Stomach smooth muscle (tissue), 2 donors: ENCODE results near the gene TRIB2.
A peak's percentile ranks its signal among the peaks of the same experiment; 100 is the strongest.

Source experiments
- H3K27ac ChIP-seq: one replicate; pipeline ENCODE4 v1.7.0; 2013; ENCODE audit warnings: mild to moderate bottlenecking, low read length, inconsistent platforms
- H3K27me3 ChIP-seq, 2 donors: one replicate each; pipeline ENCODE4 v1.7.0; 2013; ENCODE audit warnings: low read length in 2 of 2; ENCODE audit not compliant: insufficient read depth in 2 of 2, control insufficient read depth in 1 of 2
- H3K36me3 ChIP-seq, 2 donors: one replicate each; pipeline ENCODE4 v1.7.0; 2013; ENCODE audit warnings: low read length in 2 of 2; ENCODE audit not compliant: control insufficient read depth in 2 of 2, insufficient read depth in 2 of 2
- H3K4me1 ChIP-seq: one replicate; pipeline ENCODE4 v1.7.0; 2013; ENCODE audit warnings: low read length; ENCODE audit not compliant: control insufficient read depth, insufficient read depth
- H3K4me3 ChIP-seq, 2 donors: one replicate each; pipeline ENCODE4 v1.7.0; 2013; ENCODE audit warnings: low read length in 2 of 2
- H3K9ac ChIP-seq, 2 donors: one replicate each; pipeline ENCODE4 v1.7.0; 2013; ENCODE audit warnings: low read length in 2 of 2, mild to moderate bottlenecking in 1 of 2
- H3K9me3 ChIP-seq, 2 donors: one replicate each; pipeline ENCODE4 v1.7.0; 2013; ENCODE audit warnings: low read length in 2 of 2; ENCODE audit not compliant: control insufficient read depth in 2 of 2
- donor health status: healthy.
- donor health status: Pancreatic carcinoma.

Gene TRIB2

DNA sequence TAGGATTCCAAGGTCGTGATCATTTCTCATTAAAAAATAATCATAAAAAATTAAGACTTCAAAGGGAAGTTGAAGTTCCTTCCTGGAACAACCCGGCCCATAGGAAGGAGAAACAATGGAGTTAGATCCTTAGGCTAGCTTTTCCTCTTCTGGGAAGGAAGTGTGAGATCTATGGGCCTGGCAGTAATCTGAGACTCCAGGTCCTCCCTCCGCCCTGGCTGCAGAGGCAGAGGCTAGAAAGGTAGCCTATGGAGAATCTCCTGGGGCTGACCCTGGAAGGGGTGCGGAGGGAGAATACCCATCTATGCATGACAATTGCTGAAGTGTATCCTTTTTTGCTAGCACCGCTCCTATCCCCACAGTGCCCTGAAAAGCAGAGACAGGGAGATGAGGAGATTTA, 37.9 kb downstream of the TRIB2 start:
- Histone ChIP-seq H3K4me3 (no peak overlapping the region), H3K27ac (no peak overlapping the region), H3K36me3 (no peaks in the 10 kb centered on the region), H3K9ac (no peak overlapping the region), H3K27me3 (no peaks in the 10 kb centered on the region), H3K4me1 (peaks cover 3% of the 10 kb centered on the region), H3K9me3 (no peaks in the 10 kb centered on the region)

DNA sequence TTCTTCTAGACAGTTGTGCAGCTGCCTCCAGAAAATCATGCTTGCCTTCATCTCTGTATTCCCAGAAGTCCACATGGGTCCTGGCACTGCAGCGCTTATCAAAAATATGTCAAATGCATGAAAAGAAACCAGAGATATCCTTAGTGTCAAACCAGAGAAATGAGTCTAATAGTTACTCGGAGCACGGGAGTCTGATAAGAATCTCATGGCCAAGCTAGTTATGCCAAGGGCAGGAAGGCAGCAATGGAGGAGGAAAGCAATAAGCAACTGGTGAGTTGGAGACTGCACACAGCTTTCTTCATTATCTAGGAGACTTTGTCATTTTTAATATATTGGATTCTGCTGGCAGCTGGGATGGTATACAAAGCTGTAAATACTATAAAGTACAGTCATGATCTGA, 38.6 kb downstream of the TRIB2 start:
- Histone ChIP-seq H3K27me3 (no peaks in the 10 kb centered on the region), H3K4me3 (no peak overlapping the region), H3K27ac (no peak overlapping the region), H3K9me3 (no peaks in the 10 kb centered on the region), H3K36me3 (no peaks in the 10 kb centered on the region), H3K9ac (no peak overlapping the region), H3K4me1 (peaks cover 3% of the 10 kb centered on the region)

DNA sequence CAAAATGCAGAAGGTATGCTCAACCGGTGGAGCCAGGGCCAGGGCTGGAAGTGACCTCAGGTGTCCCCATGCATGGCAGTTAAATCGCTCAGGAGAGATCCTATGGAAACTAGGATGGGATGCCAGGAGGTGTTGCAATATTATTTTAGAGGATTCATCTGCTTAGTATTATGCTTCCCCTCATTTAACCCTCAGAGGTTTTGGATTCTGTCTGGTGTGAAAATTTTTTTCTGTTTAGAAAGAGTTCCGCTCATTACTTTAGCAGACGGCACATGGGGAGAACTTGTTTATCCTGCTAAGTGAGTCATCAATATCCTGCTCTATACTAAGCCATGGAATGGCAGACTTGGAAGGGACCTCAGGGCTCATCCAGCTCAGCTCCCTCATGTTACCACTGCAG, 42.5 kb downstream of the TRIB2 start:
- H3K27ac ChIP-seq, result peak overlapping the region; percentile 41
- H3K9ac ChIP-seq, result no peak overlapping the region
- H3K36me3 ChIP-seq, result no peaks in the 10 kb centered on the region
- no peak overlapping the region for H3K4me3 ChIP-seq
- H3K27me3 ChIP-seq, result no peaks in the 10 kb centered on the region
- no peaks in the 10 kb centered on the region for H3K9me3 ChIP-seq
- peaks cover 9% of the 10 kb centered on the region for H3K4me1 ChIP-seq

DNA sequence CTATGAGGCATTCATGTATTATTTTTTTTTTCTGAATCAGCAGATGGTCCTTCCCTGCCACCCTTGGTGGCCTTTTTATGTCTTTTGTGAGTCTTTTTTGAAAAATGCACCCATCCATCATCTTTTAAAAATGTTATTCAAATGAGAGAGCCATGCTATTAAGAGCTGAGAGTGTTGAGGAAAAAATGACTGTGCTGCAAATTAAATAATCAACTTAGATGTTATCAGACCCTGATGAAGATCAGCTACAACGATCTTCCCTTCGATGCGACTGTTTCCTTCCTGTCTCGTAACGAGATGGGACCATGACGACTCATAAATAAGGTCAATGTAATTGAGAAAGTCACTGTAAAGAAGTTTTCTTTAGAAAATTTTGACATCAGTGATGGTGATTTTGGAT, 44.4 kb downstream of the TRIB2 start:
- Histone ChIP-seq H3K27me3 (no peaks in the 10 kb centered on the region), H3K4me3 (no peak overlapping the region), H3K27ac (no peak overlapping the region), H3K9ac (no peak overlapping the region), H3K36me3 (no peaks in the 10 kb centered on the region), H3K9me3 (peaks cover 0 to 3% of the 10 kb centered on the region in 2 donors), H3K4me1 (peaks cover 9% of the 10 kb centered on the region)

DNA sequence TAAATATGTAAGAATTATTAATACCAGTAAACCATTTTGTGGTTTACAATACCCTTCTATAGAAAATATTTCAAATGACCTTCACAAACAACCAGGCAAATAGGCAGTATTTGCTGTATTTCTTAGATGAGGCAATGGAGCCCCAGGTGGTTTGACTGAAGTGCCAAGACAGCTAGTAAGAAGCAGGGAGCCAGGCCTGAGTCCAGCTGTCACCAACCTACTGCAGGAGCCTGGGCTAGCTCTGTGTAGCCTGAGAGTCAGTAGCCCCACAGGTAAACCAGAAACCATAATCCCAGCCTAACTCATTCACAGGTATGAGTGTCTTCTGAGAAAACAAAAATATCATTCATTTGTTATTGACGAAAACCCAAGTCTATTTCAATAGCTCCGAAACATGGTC, 45.6 kb downstream of the TRIB2 start:
- no peak overlapping the region for H3K9ac ChIP-seq
- peaks cover 0 to 3% of the 10 kb centered on the region in 2 donors for H3K9me3 ChIP-seq
- H3K4me1 ChIP-seq, result peaks cover 9% of the 10 kb centered on the region
- no peak overlapping the region for H3K27ac ChIP-seq
- no peaks in the 10 kb centered on the region for H3K36me3 ChIP-seq
- no peak overlapping the region for H3K4me3 ChIP-seq
- H3K27me3 ChIP-seq, result no peaks in the 10 kb centered on the region

DNA sequence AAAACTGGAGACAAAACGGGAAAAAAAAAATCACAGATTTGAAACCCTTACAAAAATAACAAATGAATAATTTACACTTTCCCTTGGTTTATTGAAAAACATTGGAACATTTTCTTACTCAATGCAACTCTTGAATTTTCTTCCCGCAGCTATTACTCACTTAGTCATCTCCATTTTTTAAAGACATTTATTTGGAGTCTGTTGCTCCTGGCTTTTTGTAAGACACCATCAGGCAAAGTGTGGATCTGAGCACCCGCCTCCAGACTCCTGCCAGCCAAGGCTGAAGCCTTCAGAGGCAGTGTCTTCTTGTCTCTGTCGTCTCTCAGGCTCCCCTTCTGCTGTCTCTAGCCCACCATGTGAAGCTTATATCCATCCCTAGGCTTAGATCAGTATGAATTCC, 46.2 kb downstream of the TRIB2 start:
- no peak overlapping the region for H3K9ac ChIP-seq
- peaks cover 0 to 3% of the 10 kb centered on the region in 2 donors for H3K9me3 ChIP-seq
- H3K27ac ChIP-seq, result no peak overlapping the region
- peaks cover 9% of the 10 kb centered on the region for H3K4me1 ChIP-seq
- no peak overlapping the region for H3K4me3 ChIP-seq
- no peaks in the 10 kb centered on the region for H3K36me3 ChIP-seq
- no peaks in the 10 kb centered on the region for H3K27me3 ChIP-seq

DNA sequence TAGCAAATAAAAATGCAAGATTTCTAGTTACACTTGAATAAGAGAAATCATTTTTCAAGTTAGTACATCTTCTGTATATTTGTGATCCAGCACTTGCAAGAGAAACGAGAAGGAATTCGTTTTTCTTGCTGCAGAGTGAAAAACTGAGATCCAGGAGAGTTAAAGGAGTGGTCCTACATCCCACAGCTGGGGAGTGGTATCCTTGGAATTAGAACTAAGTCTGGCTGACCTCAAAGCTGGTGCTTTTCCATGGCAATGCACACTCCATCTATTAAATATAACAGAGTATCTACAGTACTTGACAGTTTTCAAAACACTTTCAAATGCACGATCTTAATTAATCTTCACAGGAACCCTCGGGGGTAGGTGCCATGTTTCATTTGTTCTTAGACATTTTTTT, 46.8 kb downstream of the TRIB2 start:
- Histone ChIP-seq H3K4me3 (no peak overlapping the region), H3K9ac (no peak overlapping the region), H3K27ac (no peak overlapping the region), H3K9me3 (peaks cover 0 to 3% of the 10 kb centered on the region in 2 donors), H3K36me3 (no peaks in the 10 kb centered on the region), H3K27me3 (no peaks in the 10 kb centered on the region), H3K4me1 (peaks cover 9% of the 10 kb centered on the region)

DNA sequence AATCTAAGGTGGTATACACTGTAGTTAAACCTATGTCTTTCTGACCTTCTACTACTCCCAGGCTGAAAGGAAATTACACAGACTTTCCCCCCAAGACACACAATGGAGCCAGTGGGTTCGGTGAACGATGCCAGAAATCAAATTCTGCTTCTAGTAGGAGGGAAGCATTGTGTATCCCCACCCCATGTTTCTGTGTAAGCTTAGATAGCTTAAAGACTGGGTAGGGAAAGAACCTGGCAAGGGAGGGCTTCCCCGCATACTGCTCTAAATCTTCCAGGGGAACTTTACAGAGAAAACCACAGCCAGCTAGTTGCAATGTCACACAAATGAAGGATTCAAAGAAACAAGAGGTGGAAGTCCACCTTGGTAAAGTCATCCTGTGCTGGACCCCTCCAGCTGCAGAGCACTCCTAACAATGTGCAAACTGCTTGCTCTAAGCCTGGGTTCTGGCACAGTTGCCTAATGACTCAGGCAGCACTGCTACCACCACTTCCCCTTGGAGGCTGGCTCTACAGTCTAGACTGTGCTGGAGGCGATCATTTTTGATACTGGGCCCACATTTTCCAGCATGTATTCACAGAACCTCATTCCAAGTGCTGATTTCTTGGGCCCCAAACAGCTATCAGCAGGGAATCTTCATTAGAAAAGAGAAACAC, 47.5 kb downstream of the TRIB2 start:
- H3K36me3 ChIP-seq, result no peaks in the 10 kb centered on the region
- H3K27me3 ChIP-seq, result no peaks in the 10 kb centered on the region

DNA sequence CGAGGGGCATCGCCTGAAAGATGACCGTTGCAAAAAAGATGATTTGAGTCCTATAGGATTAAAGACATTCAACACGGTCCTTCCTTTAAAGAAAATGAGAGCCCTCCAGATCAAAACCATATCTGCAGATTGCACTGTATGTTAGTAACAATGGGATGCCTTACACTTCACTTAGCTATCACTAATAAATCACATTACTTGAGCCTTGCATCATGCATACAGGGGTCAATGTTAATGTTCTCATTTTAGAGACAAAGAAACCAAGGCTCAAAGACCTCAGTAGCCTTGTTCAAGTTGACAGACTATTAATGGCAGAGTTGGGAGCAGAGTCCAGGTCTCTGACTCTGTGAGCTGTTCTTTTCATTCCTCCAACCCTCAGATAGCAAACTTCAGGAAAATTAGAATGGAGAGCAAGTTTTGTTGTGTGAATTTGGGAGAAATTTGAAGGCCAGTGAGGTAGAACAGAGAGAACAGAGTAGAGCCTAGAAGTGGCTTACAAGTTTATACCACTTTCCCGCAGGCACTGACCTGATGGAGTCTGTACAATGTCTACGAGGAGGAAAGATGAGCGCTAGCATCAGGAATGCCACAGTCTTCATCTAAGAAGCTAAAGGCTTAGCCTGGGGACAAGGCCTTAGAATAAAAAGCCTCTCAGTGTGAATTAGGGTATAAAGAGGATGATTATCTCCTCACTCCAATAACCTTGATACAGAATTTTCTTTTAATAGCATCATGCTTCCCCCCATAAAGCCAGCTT, 48.3 kb downstream of the TRIB2 start:
- Histone ChIP-seq H3K4me1 (peaks cover 5% of the 10 kb centered on the region), H3K27ac (no peak overlapping the region), H3K9me3 (peaks cover 0 to 3% of the 10 kb centered on the region in 2 donors), H3K27me3 (no peaks in the 10 kb centered on the region), H3K4me3 (no peak overlapping the region), H3K9ac (no peak overlapping the region), H3K36me3 (no peaks in the 10 kb centered on the region)

More for the DNA sequence above, 47.5 kb downstream of the TRIB2 start:
- peaks cover 9% of the 10 kb centered on the region for H3K4me1 ChIP-seq
- no peak overlapping the region for H3K9ac ChIP-seq
- no peak overlapping the region for H3K4me3 ChIP-seq
- H3K9me3 ChIP-seq, result peaks cover 0 to 3% of the 10 kb centered on the region in 2 donors
- H3K27ac ChIP-seq, result no peak overlapping the region

DNA sequence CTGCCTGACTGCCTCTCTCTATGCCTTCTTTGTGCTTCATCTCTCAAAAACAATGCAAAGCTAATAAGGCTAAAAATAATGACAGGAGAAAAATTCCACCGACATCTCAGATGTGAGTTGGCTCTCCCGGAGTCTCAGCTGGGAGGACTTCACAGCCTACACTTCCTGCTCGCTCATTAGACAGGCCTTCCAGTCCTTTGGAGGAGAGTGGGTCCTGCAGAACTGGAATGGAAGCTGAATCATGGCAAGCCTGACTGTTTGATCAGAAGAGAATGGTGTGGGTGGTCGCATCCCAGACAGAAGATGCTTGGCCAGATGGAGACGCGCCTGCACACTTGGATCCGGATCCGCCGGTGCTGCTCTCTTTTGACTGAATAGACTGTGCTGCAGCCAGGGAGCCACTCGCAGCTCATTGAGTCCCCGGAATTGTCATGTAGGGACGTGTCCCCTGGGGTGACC, 49.7 kb downstream of the TRIB2 start:
- no peak overlapping the region for H3K9ac ChIP-seq
- H3K36me3 ChIP-seq, result no peaks in the 10 kb centered on the region
- H3K4me3 ChIP-seq, result no peak overlapping the region
- peaks cover 5% of the 10 kb centered on the region for H3K4me1 ChIP-seq
- H3K27me3 ChIP-seq, result no peaks in the 10 kb centered on the region
- no peak overlapping the region for H3K27ac ChIP-seq
- H3K9me3 ChIP-seq, result peaks cover 0 to 3% of the 10 kb centered on the region in 2 donors

DNA sequence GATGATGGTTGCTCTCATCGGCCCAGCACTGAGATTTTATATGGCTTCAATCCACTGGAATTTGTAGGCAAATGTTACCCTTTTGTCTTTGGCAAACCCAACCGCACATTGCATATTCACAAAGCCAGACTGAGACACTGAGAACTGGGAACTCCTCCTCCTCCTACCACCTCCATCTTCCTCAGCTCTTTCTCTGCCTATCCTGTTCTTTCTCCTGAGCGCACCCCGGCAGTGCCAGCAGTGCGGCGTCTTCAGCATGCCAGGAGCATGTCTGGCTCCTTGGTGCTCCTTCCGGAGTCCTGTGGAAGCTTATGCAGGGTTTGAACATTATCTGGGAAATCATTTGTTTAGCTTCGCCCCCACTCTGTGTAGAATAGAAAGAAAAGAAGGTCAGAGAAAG, 50.8 kb downstream of the TRIB2 start:
- Histone ChIP-seq H3K27me3 (no peaks in the 10 kb centered on the region), H3K4me3 (no peak overlapping the region), H3K4me1 (peaks cover 2% of the 10 kb centered on the region), H3K36me3 (no peaks in the 10 kb centered on the region), H3K9ac (no peak overlapping the region), H3K9me3 (peaks cover 0 to 3% of the 10 kb centered on the region in 2 donors), H3K27ac (no peak overlapping the region)
